Lung (tissue), 12 donors: ENCODE results near the gene LTBP2. TPM values are rescaled to one million over a fixed set of nuclear protein-coding genes. Genes with fewer than 3 reads are reported as not detected.

Experiments
- ATAC-seq: fragments of 200-7000 bp; cut with Tn5 transposase; one replicate; pipeline ENCODE4 v1.9.1; 2020; ENCODE audit warnings: moderate number of reproducible peaks; ENCODE audit not compliant: insufficient read depth, low FRiP score
- DNase-seq, 3 donors: peaks; one replicate each; pipeline ENCODE4 v3.0.0-alpha.2; 2013 to 2017
- H3K27ac ChIP-seq, 2 donors: one replicate each; pipeline ENCODE4 v1.5.1; 2013; ENCODE audit warnings: mild to moderate bottlenecking in 2 of 2, moderate library complexity in 2 of 2, control low read depth in 1 of 2, inconsistent platforms in 1 of 2, low read depth in 1 of 2, low read length in 1 of 2
- H3K27me3 ChIP-seq, 3 donors: one replicate each; pipeline ENCODE4 v1.5.1; 2013; ENCODE audit warnings: low read length in 2 of 3; ENCODE audit not compliant: control insufficient read depth in 3 of 3, insufficient read depth in 3 of 3
- H3K36me3 ChIP-seq, 4 donors: one replicate each; pipeline ENCODE4 v1.5.1; 2013; ENCODE audit warnings: low read length in 4 of 4, mild to moderate bottlenecking in 1 of 4, moderate library complexity in 1 of 4; ENCODE audit not compliant: control insufficient read depth in 4 of 4, insufficient read depth in 4 of 4
- H3K4me1 ChIP-seq, 5 donors: one replicate each; pipeline ENCODE4 v1.5.1; 2013; ENCODE audit warnings: low read length in 5 of 5, mild to moderate bottlenecking in 2 of 5, moderate library complexity in 1 of 5; ENCODE audit not compliant: control insufficient read depth in 5 of 5, insufficient read depth in 5 of 5
- H3K4me3 ChIP-seq: one replicate; pipeline ENCODE4 v1.5.1; 2013; ENCODE audit warnings: mild to moderate bottlenecking, control low read depth, moderate library complexity
- H3K9ac ChIP-seq, 2 donors: one replicate each; pipeline ENCODE4 v1.5.1; 2013; ENCODE audit warnings: low read length in 2 of 2, control low read depth in 1 of 2; ENCODE audit not compliant: insufficient read depth in 1 of 2
- H3K9me3 ChIP-seq, 4 donors: one replicate each; pipeline ENCODE4 v1.5.1; 2013; ENCODE audit warnings: low read length in 3 of 4, mild to moderate bottlenecking in 1 of 4, moderate library complexity in 1 of 4; ENCODE audit not compliant: control insufficient read depth in 4 of 4, insufficient read depth in 3 of 4
- CTCF ChIP-seq: IDR thresholded peaks from 2 replicates; pipeline ENCODE4 v1.5.1; 2012; ENCODE audit warnings: mild to moderate bottlenecking; ENCODE audit errors: control extremely low read depth, extremely low read depth
- WGBS, 2 donors: extraction: QIAGEN DNeasy Blood & Tissue Kit; methylation state at CpG; one replicate each; pipeline ENCODE4 v1.1.7; 2013; 5-methylcytosine and 5-hydroxymethylcytosine counted together
- polyA plus RNA-seq, 2 donors: library from polyadenylated mRNA; stranded (reverse); fragments of 200-250 nt; gene quantifications; one replicate each; pipeline ENCODE4 v1.2.1, GENCODE V29; 2013
- total RNA-seq, 2 donors: library from RNA; depleted of rRNA in 1 of 2; stranded (reverse); fragments of >200 nt in 1 of 2; gene quantifications; one replicate each; pipeline ENCODE4 v1.2.1, GENCODE V29; 2014 to 2021
- donor health status: control.
- donor health status: control.
- donor health status: Bipolar disorder and iron deficiency.
- donor health status: healthy.
- donor health status: DM: yes; HTN: yes; CAD: no.

The LTBP2 gene
- total and polyA plus RNA-seq, 4 donors = 13.2 to 78.4 (median 25.8) TPM

- peaks cover 0 to 3% (median 0%) of the 10 kb centered on the region in 3 donors for H3K27me3 ChIP-seq
- ATAC-seq = no peak
- 90% methylated on average over 8 of the region's 8 CpGs for WGBS, 2 donors
- H3K9me3 ChIP-seq = no peaks in the 10 kb centered on the region
- no peaks in the 10 kb centered on the region for H3K36me3 ChIP-seq
- H3K9ac ChIP-seq = no peak overlapping the region
- DNase-seq = no peak
- TF ChIP-seq CTCF = no peak
- H3K4me1 ChIP-seq = peaks cover 0 to 16% (median 0%) of the 10 kb centered on the region in 5 donors
- no peak overlapping the region for H3K4me3 ChIP-seq
- H3K27ac ChIP-seq = peak overlapping the region in 1 of 2 donors; percentile 1
Observed at GRCh38 chr14:74515891-74516412, 96.1 kb downstream of the LTBP2 start.

GRCh38 chr14:74514471-74514941 lies 97.5 kb downstream of the LTBP2 start:
- H3K9me3 ChIP-seq = no peaks in the 10 kb centered on the region
- H3K4me3 ChIP-seq = no peak overlapping the region
- no peak overlapping the region for H3K9ac ChIP-seq
- no peaks in the 10 kb centered on the region for H3K36me3 ChIP-seq
- H3K27me3 ChIP-seq = peaks cover 0 to 3% (median 0%) of the 10 kb centered on the region in 3 donors
- ATAC-seq = peak; percentile 48
- H3K27ac ChIP-seq = peak overlapping the region in 1 of 2 donors; percentile 86
- 6 to 8% methylated on average over 13 of the region's 13 CpGs for WGBS, 2 donors
- no peak for DNase-seq
- H3K4me1 ChIP-seq = peaks cover 0 to 16% (median 4%) of the 10 kb centered on the region in 5 donors
- no peak for TF ChIP-seq CTCF

- no peak for TF ChIP-seq CTCF
- ATAC-seq (no peak), DNase-seq (no peak)
- no peak overlapping the region for H3K4me3 ChIP-seq
- H3K9me3 ChIP-seq = no peaks in the 10 kb centered on the region
- no peaks in the 10 kb centered on the region for H3K36me3 ChIP-seq
- H3K9ac ChIP-seq = no peak overlapping the region
- H3K4me1 ChIP-seq = peaks cover 0 to 16% (median 3%) of the 10 kb centered on the region in 5 donors
- no peak overlapping the region for H3K27ac ChIP-seq
- WGBS, 2 donors = 79 to 81% methylated on average over 10 of the region's 10 CpGs
- H3K27me3 ChIP-seq = peaks cover 0 to 3% (median 0%) of the 10 kb centered on the region in 3 donors
Observed at GRCh38 chr14:74511966-74512830, 99.8 kb downstream of the LTBP2 start.
